Measurements from ENCODE around the gene RPS8. TPM values are rescaled to one million over a fixed set of nuclear protein-coding genes. Genes with fewer than 3 reads are reported as not detected.

Gene RPS8
- total and polyA plus RNA-seq, 5 experiments from 2014 or later = 1,336 to 2,330 (median 1,571) TPM

DNA sequence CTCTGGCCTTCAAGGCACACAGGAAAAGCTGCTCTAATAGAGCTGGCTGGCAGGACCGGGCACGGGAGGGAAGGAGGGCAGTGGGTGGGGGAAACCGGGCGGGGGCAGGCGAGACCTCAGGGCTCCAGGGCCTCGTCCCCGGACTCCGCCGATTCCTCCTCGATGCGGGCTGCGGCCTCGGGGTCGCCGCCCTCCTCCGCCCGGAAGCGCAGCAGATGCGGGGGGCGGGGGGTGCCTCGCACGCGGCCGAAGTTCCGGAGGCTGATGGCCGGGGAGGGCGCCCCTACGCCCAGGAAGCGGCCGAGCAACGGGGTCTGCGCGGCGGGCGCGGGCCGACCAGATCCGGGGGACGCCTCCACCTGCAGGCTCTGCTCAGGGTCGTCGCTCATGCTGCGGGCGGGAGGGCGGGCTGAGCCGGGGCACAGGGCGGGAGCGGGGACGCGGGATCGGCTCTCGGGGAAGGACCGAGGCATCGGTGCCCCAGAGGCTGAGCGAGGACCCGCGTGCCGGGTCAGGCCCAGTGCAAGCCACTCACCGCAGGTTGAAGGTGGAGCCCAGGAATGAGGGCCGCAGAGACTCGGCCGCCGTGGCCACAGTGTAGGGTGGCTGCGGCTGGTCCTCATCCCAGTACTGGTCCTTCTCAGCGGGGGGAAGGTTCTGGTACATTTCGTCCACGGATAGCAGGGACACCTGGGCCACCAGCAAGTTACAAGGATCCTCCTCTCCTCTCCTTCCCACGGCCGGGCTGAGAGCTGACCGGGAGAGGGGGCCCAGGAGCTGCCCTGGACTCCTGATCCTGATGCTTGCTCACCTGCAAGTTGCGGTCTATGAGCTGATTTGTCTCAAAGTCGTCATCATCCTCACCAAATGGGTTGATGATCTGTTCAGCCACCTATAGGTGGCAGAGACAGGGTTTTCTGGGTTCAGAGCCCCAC lies 9.0 kb downstream of the RPS8 start:
- Mint-ChIP-seq H3K4me1 (peaks cover 16 to 34% (median 30%) of the 10 kb centered on the region in 4 donors), H3K27me3 (no peaks in the 10 kb centered on the region), H3K4me3 (peak overlapping the region; percentile 70 to 84 (median 80)), H3K27ac (peak overlapping the region; percentile 66 to 95 (median 84)), H3K9me3 (no peaks in the 10 kb centered on the region), H3K36me3 (peaks cover 0 to 26% (median 11%) of the 10 kb centered on the region in 3 donors)
- ATAC-seq (peak; percentile 37 to 52), DNase-seq (peak in 3 of 10 donors; percentile 30 to 34 (median 32))
- POLR2A ChIA-PET = interaction anchor here (0.6 to 11.9 kb wide), 16 partner anchors 8 to 519 kb away, joined by 3 to 100 read pairs (median 6); partner anchors contain the start of genes BTBD19, DYNLT4, EIF2B3 and HECTD3

DNA sequence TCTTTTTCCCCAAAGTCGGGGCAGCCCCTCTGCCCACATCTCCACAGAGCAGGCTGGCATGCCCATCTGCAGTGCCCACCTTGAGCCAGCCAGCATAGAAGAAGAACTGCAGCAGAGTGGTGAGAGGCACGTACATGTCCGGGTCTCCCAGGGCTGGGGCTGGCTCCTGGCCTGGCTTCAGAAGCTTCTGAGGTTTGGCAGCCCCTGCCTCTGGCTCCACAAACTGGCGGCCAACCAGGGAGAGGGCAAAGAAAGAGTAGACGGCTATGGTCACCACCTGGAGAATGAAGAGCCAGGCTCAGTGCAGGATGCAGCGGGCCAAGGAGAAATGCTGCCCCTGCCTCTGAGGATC lies 9.7 kb downstream of the RPS8 start:
- no peaks in the 10 kb centered on the region for H3K27me3 Mint-ChIP-seq
- ATAC-seq = peak in 1 of 2 donors; percentile 1
- H3K36me3 Mint-ChIP-seq = peaks cover 0 to 19% (median 11%) of the 10 kb centered on the region in 3 donors
- H3K4me3 Mint-ChIP-seq = peak overlapping the region; percentile 70 to 84 (median 80)
- POLR2A ChIA-PET = interaction anchor here (0.6 to 11.9 kb wide), 16 partner anchors 9 to 519 kb away, joined by 3 to 100 read pairs (median 6); partner anchors contain the start of genes BTBD19, DYNLT4, EIF2B3 and HECTD3
- H3K9me3 Mint-ChIP-seq = no peaks in the 10 kb centered on the region
- DNase-seq = no peak
- H3K4me1 Mint-ChIP-seq = peaks cover 16 to 34% (median 30%) of the 10 kb centered on the region in 4 donors
- peak overlapping the region; percentile 66 to 95 (median 84) for H3K27ac Mint-ChIP-seq

DNA sequence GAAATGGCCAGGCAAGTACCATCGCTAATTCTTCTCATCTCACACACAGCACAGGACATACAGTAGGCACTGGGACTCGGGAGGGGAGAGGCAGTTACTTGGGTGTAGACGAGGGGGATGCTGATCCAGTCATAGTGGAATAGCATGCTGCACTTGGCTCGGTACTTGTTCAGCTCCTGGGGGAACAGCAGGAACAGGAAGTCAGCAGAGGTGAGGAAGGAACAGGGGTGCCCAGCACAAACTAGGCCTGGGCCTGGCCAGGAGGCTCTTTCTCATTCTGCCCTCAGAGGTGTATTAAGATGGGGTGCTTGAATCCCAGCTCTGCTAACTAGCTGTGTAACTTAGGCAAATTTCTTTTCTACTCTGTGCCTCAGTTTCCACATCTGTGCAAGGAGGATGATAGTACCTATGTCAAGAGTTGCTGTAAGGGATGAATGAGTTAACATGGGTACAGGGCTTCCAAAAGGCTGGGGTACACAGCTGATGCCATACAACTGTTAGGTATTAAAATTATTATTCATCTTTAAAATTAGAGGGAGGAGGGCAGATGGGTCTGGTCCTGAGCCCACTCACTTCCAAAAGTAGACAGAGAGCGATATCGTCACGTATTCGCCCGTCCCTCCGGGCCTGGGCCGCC lies 10.3 kb downstream of the RPS8 start:
- H3K36me3 Mint-ChIP-seq = peaks cover 0 to 13% (median 6%) of the 10 kb centered on the region in 3 donors
- no peak for DNase-seq
- no peaks in the 10 kb centered on the region for H3K9me3 Mint-ChIP-seq
- POLR2A ChIA-PET = interaction anchor here (0.5 to 11.9 kb wide), 17 partner anchors 9 to 518 kb away, joined by 3 to 100 read pairs (median 5); partner anchors contain the start of genes BTBD19, DYNLT4, EIF2B3 and HECTD3
- H3K4me3 Mint-ChIP-seq = peak overlapping the region; percentile 74 to 84 (median 80)
- ATAC-seq = no peak
- H3K27me3 Mint-ChIP-seq = no peaks in the 10 kb centered on the region
- peak overlapping the region; percentile 57 to 95 (median 88) for H3K27ac Mint-ChIP-seq
- peaks cover 16 to 34% (median 30%) of the 10 kb centered on the region in 4 donors for H3K4me1 Mint-ChIP-seq

DNA sequence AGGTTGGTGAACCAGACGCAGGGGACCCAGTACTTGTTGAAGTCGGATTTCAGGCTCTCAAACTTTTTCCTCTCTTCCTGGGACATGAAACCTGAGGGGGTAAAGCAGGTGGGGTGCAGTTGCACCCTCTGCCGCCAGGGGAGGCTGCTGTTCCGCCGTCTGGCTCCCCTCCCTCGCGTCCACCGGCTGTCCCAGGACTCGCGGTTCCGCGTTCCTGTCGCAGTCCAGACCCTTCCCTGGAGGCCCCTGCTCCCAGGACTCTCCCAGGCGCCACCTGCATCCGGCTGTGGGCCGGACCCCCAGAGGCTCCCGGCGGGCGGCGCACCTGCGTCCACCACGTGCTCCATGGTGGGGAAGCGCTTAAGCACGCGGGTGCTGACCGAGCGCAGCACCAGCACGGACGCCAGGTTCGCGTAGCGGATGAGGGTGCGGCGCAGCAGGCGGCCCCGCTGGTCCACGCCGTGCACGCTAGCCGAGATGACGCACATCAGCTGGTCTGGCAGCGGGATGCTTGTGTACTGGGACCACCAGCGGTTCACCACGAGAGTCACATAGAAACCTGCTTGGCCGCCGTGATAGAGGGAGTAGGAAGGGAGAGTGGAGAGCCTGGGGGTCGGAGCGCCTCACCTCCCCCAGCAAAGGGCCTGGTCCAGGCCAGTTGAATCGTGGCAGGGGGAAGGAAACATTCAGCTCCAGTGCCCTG lies 10.9 kb downstream of the RPS8 start:
- Mint-ChIP-seq H3K4me1 (peaks cover 16 to 34% (median 30%) of the 10 kb centered on the region in 4 donors), H3K4me3 (peak overlapping the region; percentile 69 to 84 (median 80)), H3K27me3 (no peaks in the 10 kb centered on the region), H3K9me3 (no peaks in the 10 kb centered on the region), H3K27ac (peak overlapping the region; percentile 35 to 95 (median 88)), H3K36me3 (peaks cover 0 to 7% (median under 1%) of the 10 kb centered on the region in 3 donors)
- POLR2A ChIA-PET = interaction anchor here (0.5 to 11.9 kb wide), 15 partner anchors 10 to 1339 kb away, joined by 3 to 100 read pairs (median 6); partner anchors contain the start of genes BTBD19, DYNLT4, HECTD3 and PLK3
- DNase-seq = peak; percentile 64 to 91 (median 79)
- ATAC-seq = peak; percentile 75 to 77

DNA sequence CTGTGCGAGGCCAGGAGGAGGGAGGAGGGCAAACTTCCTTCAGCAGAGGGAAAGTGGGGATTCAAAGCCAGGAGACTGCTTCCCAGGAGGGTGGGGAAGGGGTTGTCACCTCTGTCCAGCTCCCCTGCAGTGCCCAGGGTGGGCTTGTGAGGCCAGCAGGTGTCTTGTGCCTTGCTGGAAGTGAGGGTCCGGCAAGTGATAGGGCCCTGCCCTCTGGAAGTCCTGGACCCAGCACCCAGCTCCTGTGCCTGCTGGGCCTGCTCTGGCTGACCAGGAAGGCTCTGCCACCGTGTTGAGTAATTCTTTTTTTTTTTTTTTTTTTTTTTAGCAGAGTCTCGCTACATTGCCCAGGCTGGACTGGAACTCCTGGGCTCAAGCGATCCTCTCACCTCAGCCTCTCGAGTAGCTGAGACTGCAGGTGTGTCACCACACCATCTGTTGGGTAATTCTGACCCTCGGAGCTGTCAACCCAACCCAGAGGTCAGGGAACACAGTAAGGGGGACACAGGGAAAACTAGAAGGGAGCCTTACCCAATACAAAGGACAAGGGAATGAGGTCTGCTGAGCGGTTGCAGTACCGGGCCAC lies 11.6 kb downstream of the RPS8 start:
- no peak for ATAC-seq
- H3K27ac Mint-ChIP-seq = peak overlapping the region; percentile 35 to 95 (median 88)
- POLR2A ChIA-PET = interaction anchor here (0.5 to 11.9 kb wide), 11 partner anchors 11 to 1560 kb away, joined by 3 to 100 read pairs (median 19); partner anchors contain the start of genes BTBD19, DYNLT4, HECTD3 and PLK3
- H3K27me3 Mint-ChIP-seq = no peaks in the 10 kb centered on the region
- no peak for DNase-seq
- H3K36me3 Mint-ChIP-seq = peaks cover 0 to 4% (median 0%) of the 10 kb centered on the region in 3 donors
- peak overlapping the region; percentile 69 to 84 (median 80) for H3K4me3 Mint-ChIP-seq
- peaks cover 16 to 34% (median 29%) of the 10 kb centered on the region in 4 donors for H3K4me1 Mint-ChIP-seq
- no peaks in the 10 kb centered on the region for H3K9me3 Mint-ChIP-seq

DNA sequence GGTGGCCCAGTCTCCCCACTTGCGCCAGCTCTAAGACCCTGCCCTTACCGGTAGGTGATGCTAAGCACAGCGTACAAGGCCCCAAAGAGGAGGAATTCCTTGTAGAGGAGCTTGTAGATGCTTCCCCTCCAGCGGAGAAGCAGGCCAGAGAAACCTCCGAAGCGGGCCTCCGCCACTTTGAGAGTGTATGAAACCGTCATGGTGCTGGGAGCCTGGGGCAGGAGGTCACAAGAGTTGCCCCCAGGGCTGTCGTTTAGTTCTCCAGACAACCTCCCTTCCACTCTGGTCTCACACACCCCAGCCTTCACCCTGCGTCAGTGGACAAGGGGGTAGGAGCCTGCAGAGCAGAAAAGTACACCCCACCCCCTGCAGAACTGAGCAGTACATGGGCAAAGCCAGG lies 12.2 kb downstream of the RPS8 start:
- Mint-ChIP-seq H3K27ac (peak overlapping the region in 1 of 10 donors; percentile 7), H3K9me3 (no peaks in the 10 kb centered on the region), H3K4me3 (peak overlapping the region in 1 of 10 donors; percentile 10), H3K27me3 (no peaks in the 10 kb centered on the region), H3K4me1 (peaks cover 16 to 34% (median 29%) of the 10 kb centered on the region in 4 donors), H3K36me3 (no peaks in the 10 kb centered on the region)
- DNase-seq (no peak), ATAC-seq (no peak)
- POLR2A ChIA-PET = interaction anchor here (0.6 to 11.9 kb wide), 10 partner anchors 12 to 1560 kb away, joined by 3 to 100 read pairs (median 20); partner anchors contain the start of genes BTBD19, DYNLT4, EIF2B3 and HECTD3

DNA sequence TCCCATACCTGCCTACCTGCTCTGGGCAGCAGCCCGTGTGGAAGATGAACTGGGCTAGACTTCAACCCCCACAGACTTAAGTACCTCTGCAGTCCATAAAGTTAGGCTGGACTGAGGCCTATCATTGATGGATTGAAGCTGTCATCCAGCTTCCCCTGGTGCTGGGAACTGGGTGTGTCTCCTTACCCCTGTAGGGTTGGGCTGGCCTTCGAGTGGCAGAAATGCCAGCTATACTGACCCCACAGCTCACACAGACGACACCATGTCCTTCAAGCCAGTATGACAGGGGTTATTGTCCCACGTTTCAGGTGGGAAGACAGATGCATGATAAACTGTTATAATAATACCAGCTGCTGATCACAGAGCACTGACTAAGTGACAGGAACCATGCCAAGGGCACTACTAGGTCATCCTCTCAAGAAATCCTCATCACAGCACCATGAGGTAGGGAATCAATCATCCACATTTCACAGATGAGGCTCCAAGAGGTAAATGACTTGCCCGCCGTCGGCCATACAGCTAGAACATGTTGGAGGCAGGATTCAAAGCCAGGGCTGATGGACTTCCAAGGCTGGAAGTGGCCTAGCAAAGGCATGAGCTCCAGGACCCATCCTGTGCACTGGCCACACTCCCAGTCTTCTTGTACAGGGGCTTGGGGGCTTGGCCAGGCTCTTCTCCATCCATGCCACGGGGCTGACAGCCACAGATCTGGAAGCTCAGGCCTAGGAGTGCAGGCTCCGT lies 12.9 kb downstream of the RPS8 start, which contains the start of gene BEST4:
TSS of gene BEST4 (minus strand) at position 51 of the 741 bp plus-strand sequence. CDS start 465 bp downstream, outside the sequence.
- Mint-ChIP-seq H3K36me3 (no peaks in the 10 kb centered on the region), H3K4me1 (peaks cover 16 to 29% (median 28%) of the 10 kb centered on the region in 4 donors), H3K4me3 (peak within 1 kb of the TSS in 2 of 10 donors; percentile 10 to 26), H3K27ac (peak within 1 kb of the TSS in 4 of 10 donors; percentile 20 to 89 (median 24)), H3K27me3 (no peaks in the 10 kb centered on the region), H3K9me3 (no peaks in the 10 kb centered on the region)
- ATAC-seq (no peak), DNase-seq (no peak)
- POLR2A ChIA-PET = interaction anchor here (0.6 to 11.9 kb wide), 9 partner anchors 12 to 198 kb away, joined by 3 to 100 read pairs (median 5); partner anchors contain the start of genes BTBD19, EIF2B3, PLK3 and RPS8

DNA sequence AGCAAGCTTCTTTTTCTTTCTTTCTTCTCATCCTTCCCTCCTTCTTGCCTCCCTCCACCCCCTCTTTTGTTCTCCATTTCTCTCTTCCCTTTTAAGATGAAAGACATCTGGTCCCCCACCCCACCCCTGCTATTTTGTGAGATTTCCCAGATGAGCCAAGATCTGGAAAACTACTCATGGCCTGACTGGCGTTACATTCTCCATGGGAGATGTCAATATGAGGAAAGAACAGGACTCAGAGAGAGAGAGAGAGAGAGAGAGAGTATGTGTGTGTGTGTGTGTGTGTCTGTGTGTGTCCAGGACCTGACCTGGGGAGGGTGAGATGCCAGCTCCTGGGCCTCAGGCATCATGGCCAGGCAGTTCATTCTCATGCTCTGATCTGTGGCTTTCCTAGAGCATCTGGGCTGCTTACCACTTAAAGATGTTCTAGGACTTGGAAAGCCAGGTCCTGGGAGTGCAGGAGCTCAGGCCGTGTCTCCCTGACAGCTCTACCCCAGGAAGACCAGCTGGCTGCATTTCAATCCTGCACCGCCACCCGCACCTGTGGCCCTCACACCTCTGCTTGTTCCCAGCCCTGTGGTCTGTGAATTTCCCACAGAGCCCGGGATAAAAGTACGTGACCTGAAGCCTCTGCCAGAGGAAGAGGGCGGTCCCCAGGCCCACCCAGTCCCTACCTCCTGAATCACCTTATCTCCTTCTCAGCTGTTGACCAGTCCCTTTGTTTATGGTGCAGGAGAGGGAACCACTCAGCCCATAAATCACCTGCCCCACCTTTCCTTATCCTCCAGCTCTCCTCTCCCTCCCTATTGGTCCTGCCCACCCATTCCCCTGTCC lies 15.8 kb downstream of the RPS8 start:
- DNase-seq (no peak), ATAC-seq (no peak)
- H3K27me3 Mint-ChIP-seq = no peaks in the 10 kb centered on the region
- no peaks in the 10 kb centered on the region for H3K36me3 Mint-ChIP-seq
- peaks cover 4 to 5% (median 4%) of the 10 kb centered on the region in 4 donors for H3K4me1 Mint-ChIP-seq
- POLR2A ChIA-PET = interaction anchor here (0.8 to 11.9 kb wide), 5 partner anchors 9 to 512 kb away, joined by 3 to 100 read pairs (median 4); partner anchors contain the start of genes HECTD3 and PLK3
- peak overlapping the region in 3 of 10 donors; percentile 3 to 70 (median 65) for H3K27ac Mint-ChIP-seq
- no peak overlapping the region for H3K4me3 Mint-ChIP-seq
- H3K9me3 Mint-ChIP-seq = no peaks in the 10 kb centered on the region

DNA sequence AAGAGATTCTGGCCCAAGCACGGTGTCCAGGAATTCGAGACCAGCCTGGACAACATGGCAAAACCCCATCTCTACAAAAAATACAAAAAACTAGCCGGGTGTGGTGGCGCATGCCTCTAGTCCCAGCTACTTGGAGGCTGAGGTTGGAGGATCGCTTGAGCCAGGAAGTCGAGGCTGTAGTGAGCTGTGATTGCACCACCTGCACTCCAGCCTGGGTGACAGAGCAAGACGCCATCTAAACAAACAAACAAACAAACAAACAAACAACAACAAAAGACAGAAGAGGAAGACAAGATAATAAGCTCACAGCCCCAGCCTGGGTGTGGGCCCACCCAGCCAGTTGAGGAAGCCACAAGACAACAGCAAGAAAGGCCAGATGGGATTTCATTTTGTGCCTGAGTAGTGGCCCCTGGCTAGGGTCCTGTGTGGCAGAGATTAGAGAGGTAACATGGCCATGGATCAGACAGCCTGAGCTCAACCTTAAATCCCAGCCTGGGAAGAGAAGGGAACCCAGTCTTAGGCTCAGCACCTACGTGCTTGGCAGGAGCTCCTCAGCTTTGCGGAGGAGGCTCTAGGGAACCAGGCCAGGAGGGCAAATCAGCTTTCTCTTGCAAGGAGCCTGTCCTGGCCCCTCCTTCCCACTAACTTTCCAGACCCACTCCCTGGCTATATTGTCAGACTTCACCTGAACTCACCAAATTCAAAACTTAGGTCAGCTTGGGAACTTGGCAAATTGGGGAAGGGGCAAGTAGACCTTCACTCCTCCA lies 17.6 kb downstream of the RPS8 start:
- DNase-seq = no peak

More for the DNA sequence above, 17.6 kb downstream of the RPS8 start:
- ATAC-seq = no peak
- H3K27me3 Mint-ChIP-seq = no peaks in the 10 kb centered on the region
- POLR2A ChIA-PET = interaction anchor here (0.8 to 11.9 kb wide), 4 partner anchors 21 to 65 kb away, joined by 3 to 100 read pairs (median 4); partner anchors contain the start of gene RNU5D-1
- no peaks in the 10 kb centered on the region for H3K9me3 Mint-ChIP-seq
- H3K4me1 Mint-ChIP-seq = no peaks in the 10 kb centered on the region
- H3K27ac Mint-ChIP-seq = peak overlapping the region in 2 of 10 donors; percentile 34 to 37
- peak overlapping the region in 1 of 10 donors; percentile 32 for H3K4me3 Mint-ChIP-seq
- no peaks in the 10 kb centered on the region for H3K36me3 Mint-ChIP-seq
